ENCODE results near the gene TMEM26. TPM values are rescaled to one million over a fixed set of nuclear protein-coding genes. Genes with fewer than 3 reads are reported as not detected.

The TMEM26 gene
- total and polyA plus RNA-seq, 2 of the 8 experiments (the other 6 are each of a cell fraction or from before 2014, with no cell fraction given), result 1.6 to 2.8 TPM

GRCh38 chr10:61486251-61486650 lies 33.1 kb upstream of the TMEM26 start:
- Histone ChIP-seq H3K4me2 (ENCODE audit: insufficient read depth in 1 of 2, low read depth in 2 of 2, low read length in 2 of 2) (no peak overlapping the region), H3K18ac (ENCODE audit: extremely low read depth, low read length) (no peak overlapping the region), H3K27ac (ENCODE audit: low read depth, low read length) (no peak overlapping the region), H3K9me3 (ENCODE audit: insufficient read depth in 2 of 2, low read depth in 1 of 2, low read length in 1 of 2) (peaks cover 0 to 4% of the 10 kb centered on the region in 2 experiments; a peak in 2 of 4 replicates), H3K23ac (ENCODE audit: insufficient read length) (no peak overlapping the region), H4K8ac (ENCODE audit: extremely low read depth, insufficient read depth, low read length) (no peak overlapping the region), H3K4me3 (ENCODE audit: extremely low read depth in 1 of 4, insufficient read depth in 2 of 4, low read depth in 3 of 4, low read length in 4 of 4) (no peak overlapping the region), H3K9ac (replicated peaks in 1 of 4; ENCODE audit: extremely low read depth in 1 of 4, low read depth in 3 of 4, low read length in 3 of 4) (no peak overlapping the region), H3K4ac (replicated peaks; ENCODE audit: insufficient read length, low read depth, low read length) (no peak overlapping the region), H3K4me1 (replicated peaks in 1 of 4; ENCODE audit: control insufficient read depth in 3 of 4, insufficient read depth in 4 of 4, low read length in 3 of 4) (peaks cover 0 to 7% (median 1%) of the 10 kb centered on the region in 4 experiments; a peak in 2 of 7 replicates), H3K14ac (ENCODE audit: insufficient read length) (no peak overlapping the region), H2AFZ (ENCODE audit: low read length) (no peak overlapping the region), H2BK120ac (replicated peaks; ENCODE audit: low read depth, low read length) (no peak overlapping the region), H4K20me1 (replicated peaks in 1 of 2; ENCODE audit: control insufficient read depth in 1 of 2, insufficient read depth in 2 of 2, low read length in 2 of 2) (no peaks in the 10 kb centered on the region), H3K79me1 (ENCODE audit: low read depth, low read length) (no peaks in the 10 kb centered on the region), H2BK20ac (ENCODE audit: low read length) (no peak overlapping the region), H2BK12ac (ENCODE audit: low read depth, low read length) (no peak overlapping the region), H3K79me2 (ENCODE audit: control insufficient read depth in 1 of 2, insufficient read depth in 2 of 2, low read length in 2 of 2) (no peaks in the 10 kb centered on the region), H3K56ac (replicated peaks; ENCODE audit: insufficient read length, low read depth, low read length) (no peak overlapping the region), H2BK5ac (ENCODE audit: low read depth, low read length) (no peak overlapping the region), H3K36me3 (ENCODE audit: control insufficient read depth in 2 of 4, insufficient read depth in 4 of 4, low read length in 3 of 4) (no peaks in the 10 kb centered on the region; a peak in 1 of 8 replicates), H3K23me2 (ENCODE audit: low read depth, low read length) (no peaks in the 10 kb centered on the region), H2BK15ac (ENCODE audit: low read length) (no peak overlapping the region), H4K5ac (ENCODE audit: insufficient read length, low read depth, low read length) (no peak overlapping the region), H3K27me3 (replicated peaks in 1 of 4; ENCODE audit: control insufficient read depth in 3 of 4, extremely low read depth in 1 of 4, insufficient read depth in 3 of 4, low read length in 3 of 4) (no peaks in the 10 kb centered on the region; a peak in 1 of 7 replicates), H2AK5ac (ENCODE audit: low read depth, low read length) (no peak overlapping the region), H4K91ac (replicated peaks; ENCODE audit: insufficient read length, low read length) (no peak overlapping the region)
- 100% methylated on average over 1 of the region's 1 CpG; no CpG with 5 or more reads in 1 of the 2 experiments for WGBS, 2 experiments (ENCODE audit: extremely low coverage in 1 of 2, insufficient coverage in 1 of 2, insufficient read length in 1 of 2, insufficient replicate concordance in 2 of 2, low coverage in 1 of 2, low lambda C conversion rate in 2 of 2, missing lambda C conversion rate in 1 of 2)
- FAIRE-seq (no peak), DNase-seq (ENCODE audit: low read depth in 1 of 2, low spot score in 2 of 2) (no peak)
- ChIA-PET POLR2A (ENCODE audit: partially characterized antibody) (no interaction called here), CTCF (ENCODE audit: partially characterized antibody) (no interaction called here)
- no peak for TF ChIP-seq GABPA (IDR thresholded peaks at IDR 0.05; ENCODE audit: borderline replicate concordance, insufficient read depth, low read length)
- TF ChIP-seq RNF2 (IDR thresholded peaks at IDR 0.05; ENCODE audit: borderline replicate concordance, low read depth, low read length, missing control alignments, poor library complexity, severe bottlenecking), result no peak
- TF ChIP-seq CTCF (IDR thresholded peaks at IDR 0.05; ENCODE audit: control extremely low read depth in 1 of 3, insufficient read depth in 1 of 3, low read depth in 1 of 3, low read length in 3 of 3), result no peak
- TF ChIP-seq TBP (IDR thresholded peaks at IDR 0.05; ENCODE audit: low read depth, low read length), result no peak
- no peak for TF ChIP-seq HDAC2 (IDR thresholded peaks at IDR 0.05; ENCODE audit: borderline replicate concordance in 1 of 2, low read depth in 2 of 2, low read length in 2 of 2)
- TF ChIP-seq SRF (IDR thresholded peaks at IDR 0.05; ENCODE audit: low read depth, low read length), result no peak
- TF ChIP-seq SAP30 (IDR thresholded peaks at IDR 0.05; ENCODE audit: insufficient read depth, insufficient replicate concordance, low read length), result no peak
- TF ChIP-seq TEAD4 (IDR thresholded peaks at IDR 0.05; ENCODE audit: low read depth, low read length), result no peak
- TF ChIP-seq SUZ12 (IDR thresholded peaks at IDR 0.05; ENCODE audit: low read length), result no peak
- no peak for TF ChIP-seq KDM1A (IDR thresholded peaks at IDR 0.05; ENCODE audit: borderline replicate concordance, low read length)
